GM13976 (cell line): ENCODE measurements around the gene ADIRF.
A peak's percentile ranks its signal among the peaks of the same experiment; 100 is the strongest.
"Not testable (repeated sequence)": the region's sequence is repeated elsewhere in the genome, so short reads cannot be mapped to it uniquely, and the experiment has no call there.

Experiments used
- DNase-seq: peaks from one replicate; pipeline ENCODE4 v3.0.0; 2012; ENCODE audit warnings: low spot score
- CTCF ChIP-seq: IDR thresholded peaks from 2 replicates; pipeline ENCODE4 v1.5.1; 2012; ENCODE audit warnings: borderline replicate concordance, mild to moderate bottlenecking; ENCODE audit not compliant: insufficient read depth; ENCODE audit errors: extremely low read depth, missing control alignments, control extremely low read depth
- in situ Hi-C: fragments of 300-500 bp; cut with MboI; formaldehyde crosslinking; loops from one replicate; pipeline ENCODE4 v1.12.0; 2022; ENCODE audit warnings: low sequenced_read_pairs, mixed read lengths, inconsistent platforms; ENCODE audit not compliant: unreplicated experiment

The ADIRF gene

DNA sequence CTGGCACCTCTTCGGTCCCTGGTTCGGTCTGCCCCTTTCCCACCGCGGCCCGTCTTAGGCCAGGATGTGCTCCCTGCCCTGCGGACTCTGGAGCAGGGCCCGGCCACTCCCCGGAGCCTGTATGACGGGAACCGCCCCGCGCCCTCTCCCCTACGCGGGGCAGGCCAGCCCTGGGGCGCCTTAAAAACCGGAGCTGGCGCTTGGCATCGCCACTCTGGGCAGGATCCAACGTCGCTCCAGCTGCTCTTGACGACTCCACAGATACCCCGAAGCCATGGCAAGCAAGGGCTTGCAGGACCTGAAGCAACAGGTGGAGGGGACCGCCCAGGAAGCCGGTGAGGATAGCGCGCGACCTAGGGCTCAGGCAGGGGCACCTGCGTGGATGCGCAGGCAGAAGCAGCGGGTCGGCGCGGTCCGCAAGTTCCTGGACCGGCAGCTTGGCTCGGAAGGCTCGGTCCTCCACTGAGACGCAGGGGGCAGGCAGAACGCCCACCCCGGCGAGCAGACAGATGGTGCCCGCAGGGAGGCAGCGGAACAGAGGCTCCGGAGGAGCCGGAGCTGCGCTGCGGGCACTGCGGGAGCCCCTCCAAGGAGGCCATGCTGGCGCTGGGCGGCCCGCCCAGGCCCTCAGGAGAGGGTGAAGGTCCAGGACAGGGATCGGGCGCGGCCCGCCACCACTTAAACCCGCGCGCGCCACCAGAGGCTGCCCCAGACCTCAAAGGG is at the start of gene ADIRF:
Gene ADIRF (plus strand): TSS at position 212 of the 723 bp plus-strand sequence. CDS start 63 bp downstream, at position 275.
- in situ Hi-C loops: no loop called here
- DNase-seq: peak; percentile 24
- no peak for TF ChIP-seq CTCF

GRCh38 chr10:86922553-86922961 is 45.7 kb upstream of the ADIRF start:
- in situ Hi-C loops: no loop called here
- no peak for TF ChIP-seq CTCF

DNA sequence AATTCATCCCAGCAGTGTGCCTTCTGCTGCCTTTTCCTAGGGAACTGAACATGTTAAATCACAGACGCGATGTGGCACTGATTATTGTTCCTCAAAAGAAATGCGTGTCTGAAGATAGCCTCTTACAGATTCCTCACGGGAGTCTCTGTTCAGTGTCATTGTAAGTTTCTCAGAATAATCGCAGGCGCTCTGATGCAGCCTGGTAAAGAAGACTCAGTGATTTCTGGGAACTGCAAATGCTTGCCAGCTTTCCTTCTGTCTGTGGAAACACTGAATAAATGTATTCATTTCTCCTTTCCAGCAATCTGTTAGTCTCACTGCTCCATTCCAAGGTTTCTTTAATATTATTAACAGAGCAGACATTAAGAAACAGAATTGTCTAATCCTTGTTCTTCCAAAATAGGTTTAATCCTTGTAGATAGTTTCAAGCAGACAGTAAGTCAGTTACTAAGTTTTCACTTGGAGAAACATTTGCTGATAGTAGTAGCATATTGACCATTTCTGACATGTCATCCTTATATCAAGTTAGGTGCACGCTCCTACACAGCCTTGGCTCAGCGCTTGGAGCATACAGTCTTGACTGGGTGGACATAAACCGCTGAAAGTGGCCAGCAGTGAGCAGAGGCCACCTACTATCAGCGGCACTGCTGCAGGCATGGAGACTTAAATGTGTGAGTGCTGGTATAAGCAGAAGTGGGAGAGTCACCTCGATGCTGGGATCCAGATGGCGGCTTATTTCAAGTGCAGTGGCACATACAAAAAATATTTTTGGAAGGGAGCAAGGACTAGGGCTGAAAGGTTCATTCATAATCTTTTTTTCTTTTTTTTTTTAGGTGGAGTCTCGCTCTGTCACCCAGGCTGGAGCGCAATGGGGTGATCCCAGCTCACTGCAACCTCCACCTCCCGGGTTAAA is 38.6 kb upstream of the ADIRF start:
- TF ChIP-seq CTCF: no peak
- in situ Hi-C loops: no loop called here
- no peak for DNase-seq

More at GRCh38 chr10:86922553-86922961, 45.7 kb upstream of the ADIRF start:
- no peak for DNase-seq

DNA sequence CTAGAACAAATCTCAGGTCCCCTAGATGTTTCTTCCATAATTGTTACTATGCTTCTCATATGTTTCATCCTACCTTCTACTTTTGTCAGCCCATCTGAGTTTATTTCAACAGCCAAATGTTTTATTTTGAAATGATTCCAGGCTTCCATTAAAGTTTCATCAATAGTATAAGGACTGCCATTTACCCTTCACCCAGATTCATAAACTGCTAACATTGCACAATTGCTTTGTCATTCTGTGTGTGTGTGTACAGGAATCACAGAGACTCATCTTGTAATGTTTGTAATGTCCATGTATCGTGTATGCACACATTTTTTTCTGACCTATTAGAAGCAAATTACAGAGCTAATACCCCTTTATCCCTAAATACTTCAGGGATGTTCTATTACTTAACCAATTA is 36.4 kb upstream of the ADIRF start:
- in situ Hi-C loops: no loop called here
- DNase-seq: no peak
- TF ChIP-seq CTCF: no peak

DNA sequence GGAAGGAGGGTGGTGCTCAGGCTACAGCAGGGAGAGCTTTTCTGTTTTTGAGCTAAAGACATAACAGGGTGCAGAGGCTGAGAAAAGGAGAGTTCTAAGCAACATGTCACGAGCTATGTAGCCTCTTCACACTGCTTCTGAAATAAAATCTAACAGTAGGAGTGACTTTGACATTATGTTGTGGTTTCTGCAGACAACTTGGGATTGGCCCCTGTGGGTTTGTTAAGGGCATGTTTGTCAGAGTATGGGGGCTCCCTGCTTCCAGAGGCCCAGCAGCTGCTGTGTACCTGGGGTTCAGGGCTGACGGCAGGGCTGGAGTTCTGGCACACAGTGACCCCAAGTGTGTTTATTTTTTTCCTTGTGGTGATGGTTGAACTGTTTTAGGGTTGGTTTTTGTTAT is 35.6 kb upstream of the ADIRF start:
- no peak for DNase-seq
- in situ Hi-C loops: no loop called here
- TF ChIP-seq CTCF: no peak

- not testable (repeated sequence) for DNase-seq
Observed at GRCh38 chr10:86934162-86934711, 34.0 kb upstream of the ADIRF start.

More at GRCh38 chr10:86934162-86934711, 34.0 kb upstream of the ADIRF start:
- in situ Hi-C loops: not testable (repeated sequence)
